Measurements from ENCODE around the gene ABLIM1.

ABLIM1 gene

GRCh38 chr10:114408968-114409444, 249.1 kb downstream of the ABLIM1 start:
- no peak for DNase-seq (ENCODE audit: low read depth)
- no peak for TF ChIP-seq CTCF (IDR thresholded peaks at IDR 0.05; ENCODE audit: insufficient read depth, low read depth, low read length, missing control alignments)
- H3K4me3 ChIP-seq (ENCODE audit: low read depth, low read length): no peak overlapping the region

- H3K4me3 ChIP-seq (ENCODE audit: low read depth, low read length): no peak overlapping the region
- DNase-seq (ENCODE audit: low read depth): peak; percentile 43
- no peak for TF ChIP-seq CTCF (IDR thresholded peaks at IDR 0.05; ENCODE audit: insufficient read depth, low read depth, low read length, missing control alignments)
Observed at GRCh38 chr10:114408112-114408967, 249.7 kb downstream of the ABLIM1 start.

- H3K4me3 ChIP-seq (ENCODE audit: low read depth, low read length): no peak overlapping the region
- DNase-seq (ENCODE audit: low read depth): no peak
- TF ChIP-seq CTCF (IDR thresholded peaks at IDR 0.05; ENCODE audit: insufficient read depth, low read depth, low read length, missing control alignments): no peak
Observed at GRCh38 chr10:114406455-114406854, 251.6 kb downstream of the ABLIM1 start.

- no peak overlapping the region for H3K4me3 ChIP-seq (ENCODE audit: low read depth, low read length)
- DNase-seq (ENCODE audit: low read depth): no peak
- TF ChIP-seq CTCF (IDR thresholded peaks at IDR 0.05; ENCODE audit: insufficient read depth, low read depth, low read length, missing control alignments): no peak
Observed at GRCh38 chr10:114405011-114405350, 253.1 kb downstream of the ABLIM1 start.

- no peak for TF ChIP-seq CTCF (IDR thresholded peaks at IDR 0.05; ENCODE audit: insufficient read depth, low read depth, low read length, missing control alignments)
- DNase-seq (ENCODE audit: low read depth): no peak
- H3K4me3 ChIP-seq (ENCODE audit: low read depth, low read length): peak within 1 kb of the TSS; percentile 55
Observed at GRCh38 chr10:114404171-114405010, 253.7 kb downstream of the ABLIM1 start, which contains the start of gene AFAP1L2. AFAP1L2 (minus strand) TSS chr10:114404502; CDS start chr10:114404455, 47 bp downstream.

- H3K4me3 ChIP-seq (ENCODE audit: low read depth, low read length): peak overlapping the region; percentile 55
- peak; percentile 36 for DNase-seq (ENCODE audit: low read depth)
- no peak for TF ChIP-seq CTCF (IDR thresholded peaks at IDR 0.05; ENCODE audit: insufficient read depth, low read depth, low read length, missing control alignments)
Observed at GRCh38 chr10:114403541-114404161, 254.4 kb downstream of the ABLIM1 start.

All from GM12865 (cell line).